Tibial artery (tissue), 4 donors: ENCODE data around the gene ABCG1.
A peak's percentile ranks its signal among the peaks of the same experiment; 100 is the strongest.

Source experiments
- DNase-seq, 2 donors: peaks; one replicate each; pipeline ENCODE4 v3.0.0-alpha.2; 2019
- H3K27ac ChIP-seq, 2 donors: fragments of 200-600 bp; sonication (generic) in 1 of 2; 1 replicate in 1 of 2; 2 replicates in 1 of 2; pipeline ENCODE4 v1.5.1; 2018 to 2019; ENCODE audit warnings: mild to moderate bottlenecking in 1 of 2
- H3K27me3 ChIP-seq, 2 donors: fragments of 200-600 bp; sonication (generic) in 1 of 2; one replicate each; pipeline versions ENCODE4 v1.5.1 to v1.6.0; 2016 to 2019
- H3K36me3 ChIP-seq, 3 donors: fragments of 200-600 bp; sonication (generic) in 2 of 3; one replicate each; pipeline ENCODE4 v1.5.1; 2016 to 2019; ENCODE audit warnings: mild to moderate bottlenecking in 2 of 3
- H3K4me1 ChIP-seq, 4 donors: fragments of 200-600 bp; sonication (generic) in 2 of 4; 1 replicate in 3 of 4; 2 replicates in 1 of 4; pipeline ENCODE4 v1.5.1; 2016 to 2019
- H3K4me3 ChIP-seq, 2 donors: fragments of 200-600 bp; sonication (generic) in 1 of 2; 1 replicate in 1 of 2; 2 replicates in 1 of 2; pipeline ENCODE4 v1.5.1; 2018 to 2019; ENCODE audit warnings: mild to moderate bottlenecking in 2 of 2
- H3K9me3 ChIP-seq, 3 donors: fragments of 200-600 bp; sonication (generic) in 1 of 3; one replicate each; pipeline ENCODE4 v1.5.1; 2016 to 2019
- intact Hi-C: fragments of 100-400 bp; cut with DNase I; formaldehyde crosslinking; loops from one replicate; pipeline ENCODE4 v1.15.0; 2023; ENCODE audit warnings: low total_unique reads
- TF ChIP-seq, protein P1 (sequence below), 2 experiments: fragments of 200-600 bp in 1 of 2; fragments of 450-650 bp in 1 of 2; IDR thresholded peaks; one replicate each; pipeline ENCODE4 v1.5.1; 2017 to 2019; ENCODE audit warnings: antibody characterized with exemption in 2 of 2, mild to moderate bottlenecking in 1 of 2, moderate library complexity in 1 of 2

ABCG1 gene

DNA sequence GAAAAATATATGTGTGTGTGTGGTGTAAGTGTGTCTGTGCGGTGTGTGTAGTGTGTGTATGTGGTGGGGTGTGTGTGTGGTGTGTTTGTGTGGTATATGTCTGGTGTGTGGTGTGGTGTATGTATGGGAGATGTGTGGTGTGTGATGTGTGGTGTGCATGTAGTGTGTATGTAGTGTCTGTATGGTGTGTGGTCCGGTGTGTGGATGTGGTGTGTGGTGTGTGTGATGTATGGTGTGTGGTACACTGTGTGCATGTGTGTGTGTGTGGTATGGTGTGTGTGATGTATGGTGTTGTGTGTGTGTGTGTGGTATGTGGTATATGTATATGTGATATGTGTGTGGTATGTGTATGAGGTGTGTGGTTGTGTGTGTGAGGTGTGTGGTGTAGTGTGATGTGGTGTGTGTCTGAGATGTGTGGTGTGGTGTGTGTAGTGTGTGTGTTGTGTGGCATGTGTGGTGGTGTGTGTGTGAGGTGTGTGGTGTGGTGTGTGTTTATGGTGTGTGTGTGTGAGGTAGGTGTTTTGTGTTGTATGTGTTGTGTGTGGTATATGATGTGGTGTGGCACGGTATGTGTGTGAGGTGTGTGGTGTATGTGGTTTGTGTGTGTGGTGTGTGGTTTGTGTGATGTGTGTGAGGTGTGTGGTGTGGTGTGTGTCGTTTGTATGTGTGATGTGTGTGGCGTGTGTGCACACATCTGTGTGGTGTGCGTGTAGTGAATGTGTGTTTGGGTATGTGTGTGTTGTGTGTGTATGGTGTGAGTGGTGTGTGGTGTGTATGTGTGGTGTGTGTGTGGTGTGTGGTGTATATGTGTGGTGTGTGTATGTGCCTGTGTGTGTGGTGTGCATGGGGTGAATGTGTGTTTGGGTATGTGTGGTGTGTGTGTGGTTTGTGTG, 35.3 kb upstream of the ABCG1 start:
- Histone ChIP-seq H3K27ac (no peak overlapping the region), H3K27me3 (peaks cover 0 to 6% of the 10 kb centered on the region in 2 donors), H3K9me3 (no peaks in the 10 kb centered on the region), H3K36me3 (no peaks in the 10 kb centered on the region), H3K4me1 (peaks cover 0 to 5% (median 0%) of the 10 kb centered on the region in 4 donors), H3K4me3 (no peak overlapping the region)
- intact Hi-C loops, result no loop called here
- DNase-seq, result no peak
- TF ChIP-seq, protein P1, sequence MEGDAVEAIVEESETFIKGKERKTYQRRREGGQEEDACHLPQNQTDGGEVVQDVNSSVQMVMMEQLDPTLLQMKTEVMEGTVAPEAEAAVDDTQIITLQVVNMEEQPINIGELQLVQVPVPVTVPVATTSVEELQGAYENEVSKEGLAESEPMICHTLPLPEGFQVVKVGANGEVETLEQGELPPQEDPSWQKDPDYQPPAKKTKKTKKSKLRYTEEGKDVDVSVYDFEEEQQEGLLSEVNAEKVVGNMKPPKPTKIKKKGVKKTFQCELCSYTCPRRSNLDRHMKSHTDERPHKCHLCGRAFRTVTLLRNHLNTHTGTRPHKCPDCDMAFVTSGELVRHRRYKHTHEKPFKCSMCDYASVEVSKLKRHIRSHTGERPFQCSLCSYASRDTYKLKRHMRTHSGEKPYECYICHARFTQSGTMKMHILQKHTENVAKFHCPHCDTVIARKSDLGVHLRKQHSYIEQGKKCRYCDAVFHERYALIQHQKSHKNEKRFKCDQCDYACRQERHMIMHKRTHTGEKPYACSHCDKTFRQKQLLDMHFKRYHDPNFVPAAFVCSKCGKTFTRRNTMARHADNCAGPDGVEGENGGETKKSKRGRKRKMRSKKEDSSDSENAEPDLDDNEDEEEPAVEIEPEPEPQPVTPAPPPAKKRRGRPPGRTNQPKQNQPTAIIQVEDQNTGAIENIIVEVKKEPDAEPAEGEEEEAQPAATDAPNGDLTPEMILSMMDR (IDR thresholded peaks at IDR 0.05), result no peak

DNA sequence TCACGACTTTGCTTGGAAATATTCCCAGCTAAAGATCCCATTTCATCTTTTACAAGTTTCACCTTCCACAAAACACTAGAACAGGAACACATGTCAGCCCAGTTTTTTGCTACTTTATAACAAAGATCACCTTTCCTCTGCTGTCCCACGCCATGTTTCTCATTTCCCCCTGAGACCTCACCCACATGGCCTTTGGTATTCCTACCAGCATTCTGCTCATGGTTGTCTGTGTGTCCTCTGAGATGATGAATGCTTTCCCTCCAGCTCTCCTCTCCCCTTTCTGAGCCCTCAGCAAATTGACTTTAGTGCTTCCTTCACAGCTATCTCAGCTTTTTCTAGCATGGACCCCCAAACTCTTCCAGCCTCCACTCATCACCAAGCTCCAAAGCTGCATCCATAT, 32.3 kb upstream of the ABCG1 start:
- DNase-seq, result no peak
- intact Hi-C loops, result no loop called here
- H3K27ac ChIP-seq, result no peak overlapping the region
- peaks cover 0 to 5% (median 0%) of the 10 kb centered on the region in 4 donors for H3K4me1 ChIP-seq
- H3K36me3 ChIP-seq, result no peaks in the 10 kb centered on the region
- H3K27me3 ChIP-seq, result peaks cover 0 to 6% of the 10 kb centered on the region in 2 donors
- TF ChIP-seq, protein P1 (IDR thresholded peaks at IDR 0.05), result no peak
- H3K9me3 ChIP-seq, result no peaks in the 10 kb centered on the region
- H3K4me3 ChIP-seq, result no peak overlapping the region

DNA sequence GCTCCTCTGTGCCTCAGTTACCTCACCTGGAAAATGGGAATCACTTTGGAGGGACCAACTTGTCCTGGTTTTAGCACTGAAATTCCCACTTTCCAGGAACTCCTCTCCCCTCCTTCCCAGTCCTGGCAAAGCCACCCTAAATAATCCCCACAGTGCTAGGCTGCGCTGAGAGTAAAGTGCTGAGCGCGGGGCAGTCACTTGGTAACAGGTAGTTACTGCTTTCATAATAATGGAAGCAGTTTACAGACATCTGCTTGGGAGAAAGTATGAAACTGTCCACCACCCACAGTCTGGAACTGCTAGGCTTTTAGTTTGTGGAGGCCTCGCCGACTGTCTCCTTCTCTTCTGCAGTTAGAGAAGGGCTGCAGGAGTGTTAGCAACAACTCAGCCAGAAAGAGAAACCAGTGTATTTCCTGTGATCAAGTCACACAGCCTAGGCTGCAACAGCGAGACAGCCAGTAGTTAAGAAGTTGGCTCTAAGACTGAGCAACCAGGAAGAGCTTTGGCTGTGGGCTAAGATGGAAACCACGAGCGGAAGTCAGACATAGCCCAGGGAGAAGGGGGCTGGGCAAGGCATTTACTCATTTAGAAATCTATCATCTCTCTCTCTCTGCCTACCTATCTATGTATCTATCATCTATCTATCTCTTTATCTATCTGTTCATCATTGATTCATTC, 30.8 kb upstream of the ABCG1 start:
- Histone ChIP-seq H3K9me3 (no peaks in the 10 kb centered on the region), H3K27ac (no peak overlapping the region), H3K36me3 (no peaks in the 10 kb centered on the region), H3K27me3 (peaks cover 0 to 9% of the 10 kb centered on the region in 2 donors), H3K4me3 (no peak overlapping the region), H3K4me1 (peaks cover 0 to 5% (median 0%) of the 10 kb centered on the region in 4 donors)
- intact Hi-C loops, result no loop called here
- TF ChIP-seq, protein P1 (IDR thresholded peaks at IDR 0.05), result no peak
- peak in 1 of 2 donors; percentile 48 for DNase-seq

DNA sequence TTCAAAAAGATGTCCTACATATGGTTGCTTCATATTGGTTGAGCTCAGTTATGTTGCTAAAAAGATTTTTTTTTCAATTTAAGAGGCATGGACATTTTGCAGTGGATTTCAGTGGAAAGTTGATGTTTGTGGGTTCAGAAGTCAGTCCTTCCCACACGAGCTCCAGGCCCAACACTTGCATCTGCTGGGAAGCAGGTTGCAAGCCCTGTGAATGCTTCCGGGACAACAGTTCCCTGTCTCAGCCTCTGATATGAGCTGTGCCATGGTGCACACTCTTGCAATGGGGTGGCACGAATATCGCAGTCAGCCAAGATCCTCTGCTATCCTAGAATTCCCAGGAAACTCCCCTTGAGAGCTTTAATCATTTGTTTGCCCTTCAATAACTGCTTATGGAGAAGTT, 30.3 kb upstream of the ABCG1 start:
- no peak for DNase-seq
- Histone ChIP-seq H3K4me3 (no peak overlapping the region), H3K4me1 (peaks cover 0 to 5% (median 0%) of the 10 kb centered on the region in 4 donors), H3K36me3 (no peaks in the 10 kb centered on the region), H3K27me3 (peaks cover 0 to 14% of the 10 kb centered on the region in 2 donors), H3K27ac (no peak overlapping the region), H3K9me3 (no peaks in the 10 kb centered on the region)
- intact Hi-C loops, result no loop called here
- TF ChIP-seq, protein P1 (IDR thresholded peaks at IDR 0.05), result no peak

DNA sequence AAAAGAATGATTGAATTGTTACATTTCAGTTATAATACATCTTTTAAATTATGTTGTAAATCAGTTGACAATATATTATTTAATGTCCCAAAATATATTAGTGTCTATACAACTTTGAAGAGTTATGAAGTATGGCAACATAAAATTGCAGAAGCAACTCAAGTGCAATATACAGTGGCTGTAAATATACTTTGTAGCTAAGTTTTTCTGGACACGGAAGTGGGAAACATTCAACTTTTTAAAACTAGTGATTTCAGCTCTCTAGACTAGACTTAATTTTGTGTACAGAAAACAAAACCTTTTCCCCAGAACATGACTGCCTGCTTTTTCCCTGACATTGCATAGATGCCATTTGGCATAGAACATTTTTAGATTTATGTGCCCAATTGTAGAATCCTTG, 29.5 kb upstream of the ABCG1 start:
- Histone ChIP-seq H3K27ac (no peak overlapping the region), H3K36me3 (no peaks in the 10 kb centered on the region), H3K4me3 (no peak overlapping the region), H3K9me3 (no peaks in the 10 kb centered on the region), H3K27me3 (peaks cover 0 to 17% of the 10 kb centered on the region in 2 donors), H3K4me1 (peaks cover 0 to 5% (median 0%) of the 10 kb centered on the region in 4 donors)
- DNase-seq, result no peak
- TF ChIP-seq, protein P1 (IDR thresholded peaks at IDR 0.05), result no peak
- intact Hi-C loops, result no loop called here
